Stimulated activated naive CD8-positive, alpha-beta T cell treated with anti-CD3 and anti-CD28 coated beads, Interleukin-15, amount 100 ng/mL, for 72 hours (primary cell): ENCODE data around the gene DDX60.
A peak's percentile ranks its signal among the peaks of the same experiment; 100 is the strongest.
"Not testable (repeated sequence)": the region's sequence is repeated elsewhere in the genome, so short reads cannot be mapped to it uniquely, and the experiment has no call there.

Source experiments
- ATAC-seq: fragments of 150-1000 bp; cut with Tn5 transposase; 2 replicates; pipeline ENCODE4 v1.10.0; 2021; ENCODE audit warnings: mild to moderate bottlenecking, moderate library complexity
- DNase-seq, 2 donors: peaks; one replicate each; pipeline ENCODE4 v3.0.0; 2021 to 2022
- H3K27ac Mint-ChIP-seq, 2 donors: one replicate each; pipeline ENCODE4 v1.8.0; 2022; ENCODE audit warnings: mild to moderate bottlenecking in 2 of 2, mixed read lengths in 2 of 2, moderate library complexity in 2 of 2
- H3K27me3 Mint-ChIP-seq: one replicate; pipeline ENCODE4 v1.8.0; 2022; ENCODE audit warnings: mixed read lengths
- H3K4me1 Mint-ChIP-seq: one replicate; pipeline ENCODE4 v1.8.0; 2022; ENCODE audit warnings: mild to moderate bottlenecking, mixed read lengths
- H3K4me3 Mint-ChIP-seq, 2 donors: one replicate each; pipeline ENCODE4 v1.8.0; 2022; ENCODE audit warnings: mild to moderate bottlenecking in 2 of 2, mixed read lengths in 2 of 2, moderate library complexity in 1 of 2
- H3K9me3 Mint-ChIP-seq, 2 donors: one replicate each; pipeline ENCODE4 v1.8.0; 2022; ENCODE audit warnings: mixed read lengths in 2 of 2

The DDX60 gene, protein sequence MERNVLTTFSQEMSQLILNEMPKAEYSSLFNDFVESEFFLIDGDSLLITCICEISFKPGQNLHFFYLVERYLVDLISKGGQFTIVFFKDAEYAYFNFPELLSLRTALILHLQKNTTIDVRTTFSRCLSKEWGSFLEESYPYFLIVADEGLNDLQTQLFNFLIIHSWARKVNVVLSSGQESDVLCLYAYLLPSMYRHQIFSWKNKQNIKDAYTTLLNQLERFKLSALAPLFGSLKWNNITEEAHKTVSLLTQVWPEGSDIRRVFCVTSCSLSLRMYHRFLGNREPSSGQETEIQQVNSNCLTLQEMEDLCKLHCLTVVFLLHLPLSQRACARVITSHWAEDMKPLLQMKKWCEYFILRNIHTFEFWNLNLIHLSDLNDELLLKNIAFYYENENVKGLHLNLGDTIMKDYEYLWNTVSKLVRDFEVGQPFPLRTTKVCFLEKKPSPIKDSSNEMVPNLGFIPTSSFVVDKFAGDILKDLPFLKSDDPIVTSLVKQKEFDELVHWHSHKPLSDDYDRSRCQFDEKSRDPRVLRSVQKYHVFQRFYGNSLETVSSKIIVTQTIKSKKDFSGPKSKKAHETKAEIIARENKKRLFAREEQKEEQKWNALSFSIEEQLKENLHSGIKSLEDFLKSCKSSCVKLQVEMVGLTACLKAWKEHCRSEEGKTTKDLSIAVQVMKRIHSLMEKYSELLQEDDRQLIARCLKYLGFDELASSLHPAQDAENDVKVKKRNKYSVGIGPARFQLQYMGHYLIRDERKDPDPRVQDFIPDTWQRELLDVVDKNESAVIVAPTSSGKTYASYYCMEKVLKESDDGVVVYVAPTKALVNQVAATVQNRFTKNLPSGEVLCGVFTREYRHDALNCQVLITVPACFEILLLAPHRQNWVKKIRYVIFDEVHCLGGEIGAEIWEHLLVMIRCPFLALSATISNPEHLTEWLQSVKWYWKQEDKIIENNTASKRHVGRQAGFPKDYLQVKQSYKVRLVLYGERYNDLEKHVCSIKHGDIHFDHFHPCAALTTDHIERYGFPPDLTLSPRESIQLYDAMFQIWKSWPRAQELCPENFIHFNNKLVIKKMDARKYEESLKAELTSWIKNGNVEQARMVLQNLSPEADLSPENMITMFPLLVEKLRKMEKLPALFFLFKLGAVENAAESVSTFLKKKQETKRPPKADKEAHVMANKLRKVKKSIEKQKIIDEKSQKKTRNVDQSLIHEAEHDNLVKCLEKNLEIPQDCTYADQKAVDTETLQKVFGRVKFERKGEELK (N-terminal part only)

DNA sequence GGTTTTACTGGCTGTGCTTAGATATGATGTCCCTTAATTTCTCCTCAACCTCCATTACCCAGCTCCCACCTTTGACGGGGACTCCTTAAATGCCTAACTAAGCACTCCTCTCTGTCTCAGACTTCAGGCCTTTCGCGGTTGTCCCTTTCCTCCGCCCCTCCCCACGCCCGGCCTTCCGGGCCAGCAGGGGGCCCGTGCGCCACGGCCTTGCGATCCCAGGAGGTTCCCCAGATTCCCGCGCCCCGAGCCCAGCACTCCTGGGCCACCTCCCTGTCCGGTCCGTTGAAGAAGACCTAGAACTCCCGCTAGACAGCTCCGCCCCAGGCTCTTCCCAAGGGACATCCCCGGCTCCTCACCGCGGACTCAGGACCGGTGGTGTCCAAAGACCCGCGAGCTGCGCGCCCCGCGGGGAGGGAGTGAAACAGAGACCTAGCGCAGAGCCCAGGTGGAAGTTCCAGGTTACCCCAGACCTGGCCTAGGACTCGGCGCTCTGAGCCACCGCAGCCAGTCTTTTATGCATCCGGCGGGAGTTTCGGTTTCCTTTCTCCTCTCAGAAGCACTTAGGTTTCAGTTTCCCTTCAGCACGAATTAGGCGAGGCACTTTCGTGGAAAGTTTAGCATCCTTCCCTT lies at the start of gene DDX60:
Gene DDX60, minus strand, starts transcription at position 487 of the 630 bp plus-strand sequence. CDS start 7,493 bp downstream, outside the sequence.
- peaks cover 48% of the 10 kb centered on the region for H3K4me1 Mint-ChIP-seq
- H3K27me3 Mint-ChIP-seq: no peaks in the 10 kb centered on the region
- H3K4me3 Mint-ChIP-seq: peak within 1 kb of the TSS; percentile 86 to 96
- ATAC-seq (peak; percentile 98), DNase-seq (peak; percentile 75 to 85)
- H3K9me3 Mint-ChIP-seq: peaks cover 0 to 5% of the 10 kb centered on the region in 2 donors
- peak within 1 kb of the TSS; percentile 97 to 98 for H3K27ac Mint-ChIP-seq

DNA sequence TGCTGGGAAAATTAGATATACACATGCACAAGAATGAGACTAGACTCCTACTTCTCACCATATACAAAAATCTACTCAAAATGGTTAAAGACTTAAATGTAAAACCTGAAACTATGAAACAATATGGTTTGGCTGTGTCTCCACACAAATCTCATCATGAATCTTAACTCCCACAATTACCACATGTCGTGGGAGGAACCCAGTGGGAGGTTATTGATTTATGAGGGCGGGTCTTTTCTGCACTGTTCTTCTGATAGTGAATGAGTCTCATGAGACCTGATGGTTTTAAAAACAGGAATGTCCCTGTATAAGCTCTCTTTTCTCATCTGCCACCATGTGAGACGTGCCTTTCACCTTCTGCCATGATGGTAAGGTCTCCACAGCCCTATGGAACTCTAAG lies 48.5 kb upstream of the DDX60 start:
- DNase-seq (no peak), ATAC-seq (no peak)
- no peaks in the 10 kb centered on the region for H3K27me3 Mint-ChIP-seq
- peaks cover 13 to 32% of the 10 kb centered on the region in 2 donors for H3K9me3 Mint-ChIP-seq
- H3K4me1 Mint-ChIP-seq: no peaks in the 10 kb centered on the region
- no peak overlapping the region for H3K27ac Mint-ChIP-seq
- no peak overlapping the region for H3K4me3 Mint-ChIP-seq

DNA sequence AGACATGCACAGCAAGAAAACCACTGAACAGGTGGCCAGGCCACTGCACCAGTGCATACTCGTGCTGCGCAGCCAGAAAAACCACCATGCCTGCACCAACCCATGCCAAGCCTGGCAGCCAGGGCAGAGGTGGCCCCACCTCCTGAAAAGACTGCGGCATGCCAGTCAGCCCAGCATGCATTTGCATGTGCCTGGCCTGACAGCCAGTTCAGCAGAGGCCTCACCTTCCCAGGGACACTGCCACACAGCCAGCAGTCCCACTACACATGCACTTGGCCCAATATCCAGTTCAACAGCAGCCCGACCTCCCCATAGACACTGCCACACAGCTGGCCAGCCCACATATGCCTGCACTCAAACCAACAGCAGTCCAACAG lies 43.5 kb upstream of the DDX60 start:
- H3K27me3 Mint-ChIP-seq: no peaks in the 10 kb centered on the region
- H3K9me3 Mint-ChIP-seq: peaks cover 8 to 31% of the 10 kb centered on the region in 2 donors
- DNase-seq: no peak
- H3K4me1 Mint-ChIP-seq: no peaks in the 10 kb centered on the region
- H3K4me3 Mint-ChIP-seq: no peak overlapping the region
- ATAC-seq: no peak
- peak overlapping the region in 1 of 2 donors; percentile 38 for H3K27ac Mint-ChIP-seq

DNA sequence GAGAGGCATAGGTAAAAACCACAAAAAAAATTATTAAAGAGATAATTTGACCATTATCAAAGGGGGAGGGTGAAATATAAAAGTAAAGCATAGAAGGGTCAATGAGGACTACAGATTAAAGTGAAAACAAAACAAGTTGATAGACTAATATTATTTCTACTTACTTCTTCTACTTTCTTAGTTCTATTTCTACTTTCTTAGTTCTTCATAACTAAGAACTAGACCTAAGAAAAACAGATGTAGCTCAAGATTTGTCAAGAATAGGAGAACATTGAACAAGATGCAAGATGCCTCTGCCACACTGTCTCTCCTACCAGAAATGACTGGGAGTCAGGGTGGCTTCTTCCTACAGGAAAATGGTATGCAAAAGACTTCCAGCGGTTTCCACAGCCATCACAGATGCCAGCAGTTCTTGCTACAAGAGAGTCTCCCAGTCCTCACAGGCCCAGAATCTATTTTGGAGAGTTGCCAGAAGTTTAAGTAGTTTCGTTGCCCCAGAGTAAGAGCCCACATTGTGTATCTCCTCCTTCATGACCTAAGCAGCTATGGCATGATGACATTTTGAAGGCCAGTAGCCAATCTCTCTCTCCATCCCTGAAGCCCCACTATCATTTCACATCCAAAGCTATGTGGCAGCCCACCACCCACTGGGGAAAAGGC lies 42.9 kb upstream of the DDX60 start:
- peaks cover 8 to 31% of the 10 kb centered on the region in 2 donors for H3K9me3 Mint-ChIP-seq
- ATAC-seq (no peak), DNase-seq (no peak)
- no peak overlapping the region for H3K4me3 Mint-ChIP-seq
- no peaks in the 10 kb centered on the region for H3K4me1 Mint-ChIP-seq
- H3K27me3 Mint-ChIP-seq: no peaks in the 10 kb centered on the region
- H3K27ac Mint-ChIP-seq: peak overlapping the region in 1 of 2 donors; percentile 38

DNA sequence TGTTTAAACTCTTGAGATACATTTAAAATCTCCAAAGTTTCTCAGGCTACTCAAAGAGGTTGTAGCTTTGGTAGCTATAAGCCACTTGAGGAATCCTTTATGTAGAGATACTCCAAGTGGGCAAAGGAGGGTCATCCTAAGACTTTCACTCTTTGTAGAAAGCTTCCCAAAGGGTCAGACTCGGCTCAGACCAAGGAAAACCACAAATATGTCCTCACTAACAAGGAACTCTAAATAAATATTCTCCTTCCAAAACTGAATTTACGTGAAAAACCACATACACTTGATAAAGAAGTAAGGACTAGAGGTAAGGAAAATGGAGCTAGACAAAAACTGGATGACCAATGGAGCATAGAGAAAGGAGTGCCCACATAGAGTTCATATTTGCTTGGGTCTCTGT lies 41.7 kb upstream of the DDX60 start:
- DNase-seq (no peak), ATAC-seq (no peak)
- Mint-ChIP-seq H3K4me1 (no peaks in the 10 kb centered on the region), H3K27me3 (no peaks in the 10 kb centered on the region), H3K27ac (peak overlapping the region in 1 of 2 donors; percentile 12), H3K9me3 (peaks cover 6 to 31% of the 10 kb centered on the region in 2 donors), H3K4me3 (no peak overlapping the region)

DNA sequence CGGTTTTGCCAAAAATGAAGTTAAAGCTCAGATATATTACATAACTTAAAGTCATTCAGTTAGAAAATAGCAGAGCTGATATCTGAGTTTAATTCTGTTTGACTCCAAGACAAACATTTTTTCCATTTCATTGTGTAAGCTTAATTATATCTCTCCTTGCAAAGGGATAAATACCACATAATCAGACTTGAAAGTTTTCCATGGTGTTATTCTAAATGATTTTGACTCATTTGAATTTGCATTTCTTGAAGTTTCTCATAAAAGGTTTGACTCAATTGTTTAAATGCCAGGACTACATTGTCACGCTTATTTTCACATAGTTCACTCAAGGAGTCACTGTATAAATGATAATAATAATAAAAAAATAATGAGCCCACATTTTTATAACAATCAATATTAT lies 39.4 kb upstream of the DDX60 start:
- Mint-ChIP-seq H3K4me3 (no peak overlapping the region), H3K4me1 (no peaks in the 10 kb centered on the region), H3K27me3 (no peaks in the 10 kb centered on the region), H3K9me3 (peaks cover 4 to 38% of the 10 kb centered on the region in 2 donors), H3K27ac (no peak overlapping the region)
- ATAC-seq: no peak
- no peak for DNase-seq

DNA sequence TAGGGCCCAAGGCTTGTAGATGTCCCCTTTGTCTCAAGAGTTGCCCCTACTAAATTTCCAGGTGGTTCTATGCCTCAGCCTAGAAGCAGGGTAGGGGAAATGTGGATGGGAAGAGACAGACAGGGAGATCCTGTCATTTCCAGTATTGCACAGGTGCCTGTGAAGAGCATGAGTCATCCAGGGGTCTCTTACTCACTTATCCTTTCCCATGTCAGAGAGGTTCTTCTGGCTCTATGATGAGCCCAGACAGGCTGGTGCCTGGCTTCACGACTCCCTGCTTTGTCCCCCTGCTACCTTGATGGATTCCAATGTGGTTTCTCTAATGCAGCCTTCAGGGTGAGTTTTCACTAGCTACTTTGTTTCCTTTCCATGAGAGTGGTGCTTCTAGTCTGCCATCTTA lies 35.2 kb upstream of the DDX60 start:
- H3K4me3 Mint-ChIP-seq: no peak overlapping the region
- DNase-seq (no peak), ATAC-seq (no peak)
- no peaks in the 10 kb centered on the region for H3K27me3 Mint-ChIP-seq
- H3K9me3 Mint-ChIP-seq: peaks cover 40 to 51% of the 10 kb centered on the region in 2 donors
- no peaks in the 10 kb centered on the region for H3K4me1 Mint-ChIP-seq
- H3K27ac Mint-ChIP-seq: no peak overlapping the region

DNA sequence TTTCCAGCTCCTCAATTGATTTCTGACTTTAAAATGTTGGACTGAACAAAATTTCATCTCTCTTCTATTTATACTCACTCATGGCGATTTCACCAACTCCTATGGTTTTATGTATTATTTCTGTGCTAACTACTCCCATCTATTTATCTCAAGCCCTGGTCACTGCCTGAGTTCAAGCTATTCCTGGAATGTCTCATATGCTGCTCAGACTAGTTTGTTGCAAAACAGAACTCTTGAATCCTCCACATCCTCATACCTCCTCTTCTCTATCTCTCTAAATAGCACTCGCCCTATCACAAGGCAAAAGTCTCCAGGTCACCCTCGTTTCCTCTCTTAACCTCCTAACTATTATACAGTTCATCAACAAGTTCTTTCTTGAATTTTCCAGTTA lies 19.0 kb upstream of the DDX60 start:
- H3K9me3 Mint-ChIP-seq: peaks cover 12 to 13% of the 10 kb centered on the region in 2 donors
- DNase-seq (no peak), ATAC-seq (no peak)
- no peak overlapping the region for H3K27ac Mint-ChIP-seq
- H3K27me3 Mint-ChIP-seq: no peaks in the 10 kb centered on the region
- no peaks in the 10 kb centered on the region for H3K4me1 Mint-ChIP-seq
- no peak overlapping the region for H3K4me3 Mint-ChIP-seq

DNA sequence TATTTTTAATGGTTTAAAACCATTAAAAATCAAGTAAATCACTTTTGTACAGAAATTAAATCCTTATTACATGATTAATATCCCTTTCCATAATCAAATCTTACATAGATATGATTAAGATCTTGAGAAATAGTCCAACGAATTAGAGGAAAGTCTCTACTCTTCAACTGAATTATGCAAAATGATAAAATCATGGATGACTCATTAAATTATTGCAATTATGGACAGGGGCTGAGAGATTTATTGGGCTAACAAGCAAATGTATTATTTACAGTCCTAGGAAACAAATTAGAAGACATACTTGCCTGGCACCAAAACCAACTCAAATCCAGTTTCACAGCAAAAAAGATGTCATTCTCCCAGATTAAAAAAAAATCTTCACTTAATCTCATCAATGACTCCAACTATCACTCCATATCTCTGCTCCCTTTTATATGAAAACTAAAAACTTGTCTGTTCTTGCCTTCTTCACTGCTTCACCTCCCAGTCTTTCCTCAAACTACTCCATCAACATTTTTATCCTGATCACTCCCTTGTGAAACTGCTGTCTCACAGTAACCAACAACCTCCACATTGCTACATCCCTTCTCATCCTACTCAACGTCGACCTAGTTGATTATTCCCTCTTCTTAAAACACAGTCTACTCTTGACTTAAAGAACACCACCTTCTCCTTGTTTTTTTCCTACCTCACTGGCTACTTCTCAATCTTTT lies 18.4 kb upstream of the DDX60 start:
- peaks cover 8 to 9% of the 10 kb centered on the region in 2 donors for H3K9me3 Mint-ChIP-seq
- no peak overlapping the region for H3K4me3 Mint-ChIP-seq
- no peaks in the 10 kb centered on the region for H3K4me1 Mint-ChIP-seq
- no peaks in the 10 kb centered on the region for H3K27me3 Mint-ChIP-seq
- no peak for ATAC-seq
- no peak overlapping the region for H3K27ac Mint-ChIP-seq
- DNase-seq: no peak

DNA sequence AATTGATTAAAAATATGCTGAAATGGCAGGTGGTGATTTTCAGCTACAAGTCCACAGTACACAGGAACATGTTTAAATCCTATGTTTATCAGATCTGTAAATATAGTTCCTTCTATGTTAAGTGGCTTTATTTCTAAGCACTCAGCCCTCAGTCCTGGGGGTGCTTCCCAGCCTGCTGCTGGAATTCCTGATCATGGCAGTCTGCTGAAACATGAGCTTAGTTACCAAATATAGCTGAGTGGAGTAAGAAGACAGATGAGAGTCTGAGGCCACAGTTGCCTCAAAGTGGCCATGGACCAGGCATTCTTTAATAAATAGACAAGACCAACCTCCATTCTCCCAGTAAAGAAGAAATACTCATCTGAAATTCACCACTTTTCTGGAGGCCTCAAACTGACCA lies 17.1 kb upstream of the DDX60 start:
- no peaks in the 10 kb centered on the region for H3K9me3 Mint-ChIP-seq
- H3K27me3 Mint-ChIP-seq: peaks cover 3% of the 10 kb centered on the region
- no peaks in the 10 kb centered on the region for H3K4me1 Mint-ChIP-seq
- H3K27ac Mint-ChIP-seq: no peak overlapping the region
- DNase-seq (no peak), ATAC-seq (no peak)
- no peak overlapping the region for H3K4me3 Mint-ChIP-seq

DNA sequence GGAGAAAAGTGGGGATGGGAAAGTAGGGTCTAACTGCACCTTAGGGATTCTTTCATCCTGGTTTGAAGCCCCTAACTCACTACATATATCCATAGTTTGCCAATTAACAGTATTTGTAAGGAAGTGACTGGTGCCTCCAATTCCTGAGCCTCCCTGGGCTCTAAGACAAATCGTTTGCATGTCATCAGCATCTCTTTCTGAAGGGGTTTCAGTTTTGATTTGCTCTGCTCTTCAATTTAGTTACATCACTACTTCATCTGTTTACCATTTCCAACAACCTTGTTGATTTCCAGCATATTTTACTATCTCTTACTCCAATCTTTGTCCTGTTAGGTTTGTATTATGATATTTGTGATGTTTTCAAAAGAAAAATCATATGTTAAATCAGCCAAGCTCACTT lies 15.5 kb upstream of the DDX60 start:
- no peaks in the 10 kb centered on the region for H3K4me1 Mint-ChIP-seq
- ATAC-seq: no peak
- DNase-seq: no peak
- no peaks in the 10 kb centered on the region for H3K9me3 Mint-ChIP-seq
- H3K4me3 Mint-ChIP-seq: no peak overlapping the region
- peaks cover 7% of the 10 kb centered on the region for H3K27me3 Mint-ChIP-seq
- no peak overlapping the region for H3K27ac Mint-ChIP-seq

DNA sequence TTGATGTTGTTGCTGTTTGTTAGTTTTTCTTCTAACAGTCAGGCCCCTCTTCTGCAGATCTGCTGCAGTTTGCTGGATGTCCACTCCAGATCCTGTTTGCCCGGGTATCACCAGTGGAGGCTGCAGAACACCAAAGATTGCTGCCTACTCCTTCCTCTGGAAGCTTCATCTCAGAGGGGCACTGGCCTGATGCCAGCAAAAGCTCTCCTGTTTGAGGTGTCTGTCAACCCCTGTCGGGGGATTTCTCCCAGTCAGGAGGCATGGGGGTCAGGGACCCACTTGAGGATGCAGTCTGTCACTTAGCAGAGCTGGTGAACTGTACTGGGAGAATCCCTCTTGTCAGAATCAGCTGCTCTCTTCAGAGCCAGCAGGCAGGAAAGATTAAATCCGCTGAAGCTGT lies 12.0 kb upstream of the DDX60 start:
- H3K4me3 Mint-ChIP-seq: not testable (repeated sequence)

DNA sequence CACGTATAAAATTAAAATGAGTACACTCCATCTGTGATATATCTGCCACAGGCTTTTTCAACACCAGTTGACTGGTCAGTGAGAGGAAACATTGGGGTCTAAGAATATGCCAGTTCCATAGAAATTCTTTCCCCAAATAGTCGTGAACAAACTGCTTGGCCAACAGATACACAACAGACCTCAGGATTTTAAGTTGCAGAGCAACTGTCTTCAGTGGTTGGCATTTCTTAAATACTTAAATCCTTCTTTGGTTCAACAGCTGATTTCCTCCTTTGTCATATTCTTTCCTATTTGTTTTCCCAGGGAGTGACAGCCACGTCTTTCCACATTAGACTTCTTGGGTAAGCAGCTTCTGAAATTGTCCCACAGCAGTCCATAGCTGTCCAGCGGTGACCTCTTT lies 7.0 kb upstream of the DDX60 start:
- ATAC-seq (no peak), DNase-seq (no peak)
- Mint-ChIP-seq H3K4me1 (peaks cover 6% of the 10 kb centered on the region), H3K4me3 (no peak overlapping the region), H3K9me3 (peaks cover 5% of the 10 kb centered on the region in 2 donors), H3K27ac (no peak overlapping the region), H3K27me3 (peaks cover 4% of the 10 kb centered on the region)

More for the DNA sequence above, 12.0 kb upstream of the DDX60 start:
- not testable (repeated sequence) for DNase-seq, ATAC-seq, H3K9me3 Mint-ChIP-seq, H3K27ac Mint-ChIP-seq, H3K4me1 Mint-ChIP-seq, H3K27me3 Mint-ChIP-seq

DNA sequence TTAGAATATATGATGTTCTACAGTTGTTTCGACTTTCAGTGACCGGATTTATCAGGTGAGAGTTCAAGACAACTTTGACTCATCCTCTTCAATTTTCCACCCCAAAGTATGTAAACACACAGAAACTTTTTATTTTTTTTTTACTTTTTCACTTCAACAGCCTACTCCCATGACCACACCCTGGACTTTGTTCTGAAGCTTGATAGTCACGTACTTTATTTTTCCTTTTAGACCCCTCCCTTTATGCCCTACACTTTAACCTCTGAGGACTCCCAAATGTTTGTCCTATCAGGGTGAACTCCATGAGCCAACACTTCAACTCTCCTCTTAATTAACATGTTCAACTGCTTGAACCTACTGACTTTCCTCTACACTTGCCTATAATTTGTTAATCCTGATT lies 2.5 kb upstream of the DDX60 start:
- H3K27ac Mint-ChIP-seq: no peak overlapping the region
- peaks cover 36% of the 10 kb centered on the region for H3K4me1 Mint-ChIP-seq
- ATAC-seq: no peak
- H3K27me3 Mint-ChIP-seq: no peaks in the 10 kb centered on the region
- DNase-seq: no peak
- H3K4me3 Mint-ChIP-seq: no peak overlapping the region
- H3K9me3 Mint-ChIP-seq: peaks cover 0 to 5% of the 10 kb centered on the region in 2 donors
